ENCODE data around the gene TAOK3.
A peak's percentile ranks its signal among the peaks of the same experiment; 100 is the strongest.
"Not testable (repeated sequence)": the region's sequence is repeated elsewhere in the genome, so short reads cannot be mapped to it uniquely, and the experiment has no call there.

Gene TAOK3

GRCh38 chr12:118135788-118136558 lies 236.7 kb downstream of the TAOK3 start, which contains the start of gene PEBP1:
TSS of gene PEBP1 (plus strand) at chr12:118136124. CDS start at chr12:118136210, 86 bp downstream.
- TF ChIP-seq CTCF (IDR thresholded peaks at IDR 0.05; ENCODE audit: insufficient read depth, low read depth, low read length, missing control alignments), result no peak
- peak; percentile 95 for DNase-seq (ENCODE audit: low read depth)
- peak within 1 kb of the TSS; percentile 87 for H3K4me3 ChIP-seq (ENCODE audit: low read length)

- not testable (repeated sequence) for H3K4me3 ChIP-seq (ENCODE audit: low read length); DNase-seq (ENCODE audit: low read depth)
Observed at GRCh38 chr12:118129436-118129835, 243.3 kb downstream of the TAOK3 start.

- TF ChIP-seq CTCF (IDR thresholded peaks at IDR 0.05; ENCODE audit: insufficient read depth, low read depth, low read length, missing control alignments), result no peak
- H3K4me3 ChIP-seq (ENCODE audit: low read length), result no peak overlapping the region
- no peak for DNase-seq (ENCODE audit: low read depth)
Observed at GRCh38 chr12:118127867-118128266, 244.8 kb downstream of the TAOK3 start.

GRCh38 chr12:118126119-118126757 lies 246.5 kb downstream of the TAOK3 start:
- TF ChIP-seq CTCF (IDR thresholded peaks at IDR 0.05; ENCODE audit: insufficient read depth, low read depth, low read length, missing control alignments), result no peak

GRCh38 chr12:118125743-118126118 lies 247.0 kb downstream of the TAOK3 start:
- H3K4me3 ChIP-seq (ENCODE audit: low read length), result no peak overlapping the region
- no peak for DNase-seq (ENCODE audit: low read depth)
- TF ChIP-seq CTCF (IDR thresholded peaks at IDR 0.05; ENCODE audit: insufficient read depth, low read depth, low read length, missing control alignments), result no peak

More at GRCh38 chr12:118126119-118126757, 246.5 kb downstream of the TAOK3 start:
- DNase-seq (ENCODE audit: low read depth), result no peak
- H3K4me3 ChIP-seq (ENCODE audit: low read length), result no peak overlapping the region

GRCh38 chr12:118124333-118124874 lies 248.3 kb downstream of the TAOK3 start:
- DNase-seq (ENCODE audit: low read depth), result no peak
- no peak for TF ChIP-seq CTCF (IDR thresholded peaks at IDR 0.05; ENCODE audit: insufficient read depth, low read depth, low read length, missing control alignments)
- H3K4me3 ChIP-seq (ENCODE audit: low read length), result no peak overlapping the region

- no peak overlapping the region for H3K4me3 ChIP-seq (ENCODE audit: low read length)
- no peak for DNase-seq (ENCODE audit: low read depth)
- no peak for TF ChIP-seq CTCF (IDR thresholded peaks at IDR 0.05; ENCODE audit: insufficient read depth, low read depth, low read length, missing control alignments)
Observed at GRCh38 chr12:118122264-118122663, 250.4 kb downstream of the TAOK3 start.

All from epithelial cell of esophagus (primary cell).